GM12892 (cell line): Measurements from ENCODE around the gene ZGRF1.
"Not testable (repeated sequence)": the region's sequence is repeated elsewhere in the genome, so short reads cannot be mapped to it uniquely, and the experiment has no call there.

ENCODE experiments used
- DNase-seq: peaks from one replicate; pipeline ENCODE4 v3.0.0; 2011; ENCODE audit not compliant: insufficient read length
- FAIRE-seq: peaks from 2 replicates; lab custom pipeline; 2011; peaks lifted over from hg19 to GRCh38; lab: Jason Lieb, UNC
- POLR2A ChIP-seq: IDR thresholded peaks from 2 replicates; pipeline ENCODE4 v1.6.1; 2011; ENCODE audit warnings: low read depth, low read length, control low read depth
- POLR2AphosphoS5 ChIP-seq: IDR thresholded peaks from 2 replicates; pipeline ENCODE4 v1.6.1; 2011; ENCODE audit warnings: low read depth, low read length, control low read depth
- TAF1 ChIP-seq: IDR thresholded peaks from 2 replicates; pipeline ENCODE4 v1.6.1; 2011; ENCODE audit warnings: low read depth, mild to moderate bottlenecking, control low read depth, low read length, borderline replicate concordance

The ZGRF1 gene

DNA sequence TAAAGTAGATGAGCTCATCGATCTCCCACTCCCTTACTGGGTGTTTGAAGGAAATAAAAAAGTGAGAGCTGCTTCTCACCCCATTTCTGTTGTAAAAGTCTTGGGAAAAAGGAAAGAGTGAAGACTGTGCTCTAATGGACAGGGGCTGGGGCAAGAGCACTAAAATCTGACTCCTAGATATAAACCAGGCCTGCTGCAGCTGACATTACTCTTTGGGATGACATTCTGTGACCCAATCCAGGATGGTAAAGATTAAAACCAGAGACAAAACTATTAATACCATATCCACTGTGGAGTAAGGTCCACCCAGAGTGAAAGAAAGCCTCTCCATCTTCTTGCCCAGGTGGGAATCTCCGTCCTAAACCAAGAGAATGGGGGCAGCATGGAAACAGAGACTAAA is 100.6 kb downstream of the ZGRF1 start:
- TF ChIP-seq POLR2A (no peak), POLR2AphosphoS5 (no peak), TAF1 (no peak)
- FAIRE-seq (no peak), DNase-seq (no peak)

- TF ChIP-seq TAF1 (no peak), POLR2A (no peak), POLR2AphosphoS5 (no peak)
- FAIRE-seq (peak; percentile 5), DNase-seq (no peak)
Measured at GRCh38 chr4:112532267-112532666, 104.4 kb downstream of the ZGRF1 start.

DNA sequence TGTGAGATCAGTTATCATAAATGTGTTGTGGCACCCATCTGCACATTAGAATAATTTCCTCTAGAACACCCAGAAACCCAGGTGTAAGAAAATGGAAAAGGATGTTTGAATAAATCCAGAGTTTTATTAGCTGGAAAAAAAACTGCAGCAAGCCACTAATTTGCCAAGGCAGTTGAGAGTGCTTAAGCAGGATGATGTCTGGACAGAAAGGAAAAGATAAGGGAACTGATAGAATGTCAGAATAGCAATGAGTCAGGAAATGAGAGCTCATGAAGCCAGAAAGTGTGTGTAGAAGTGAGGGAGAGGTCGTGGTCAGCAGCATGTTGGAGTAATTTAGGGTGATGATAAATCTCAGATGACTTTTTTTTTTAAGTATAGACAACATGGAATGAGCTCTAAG is 105.6 kb downstream of the ZGRF1 start:
- FAIRE-seq = no peak
- TF ChIP-seq POLR2AphosphoS5 = no peak
- TF ChIP-seq TAF1 = no peak
- DNase-seq = no peak

- DNase-seq = no peak
- FAIRE-seq = no peak
- TF ChIP-seq POLR2A (no peak), TAF1 (no peak), POLR2AphosphoS5 (no peak)
Measured at GRCh38 chr4:112526061-112526460, 110.6 kb downstream of the ZGRF1 start.

DNA sequence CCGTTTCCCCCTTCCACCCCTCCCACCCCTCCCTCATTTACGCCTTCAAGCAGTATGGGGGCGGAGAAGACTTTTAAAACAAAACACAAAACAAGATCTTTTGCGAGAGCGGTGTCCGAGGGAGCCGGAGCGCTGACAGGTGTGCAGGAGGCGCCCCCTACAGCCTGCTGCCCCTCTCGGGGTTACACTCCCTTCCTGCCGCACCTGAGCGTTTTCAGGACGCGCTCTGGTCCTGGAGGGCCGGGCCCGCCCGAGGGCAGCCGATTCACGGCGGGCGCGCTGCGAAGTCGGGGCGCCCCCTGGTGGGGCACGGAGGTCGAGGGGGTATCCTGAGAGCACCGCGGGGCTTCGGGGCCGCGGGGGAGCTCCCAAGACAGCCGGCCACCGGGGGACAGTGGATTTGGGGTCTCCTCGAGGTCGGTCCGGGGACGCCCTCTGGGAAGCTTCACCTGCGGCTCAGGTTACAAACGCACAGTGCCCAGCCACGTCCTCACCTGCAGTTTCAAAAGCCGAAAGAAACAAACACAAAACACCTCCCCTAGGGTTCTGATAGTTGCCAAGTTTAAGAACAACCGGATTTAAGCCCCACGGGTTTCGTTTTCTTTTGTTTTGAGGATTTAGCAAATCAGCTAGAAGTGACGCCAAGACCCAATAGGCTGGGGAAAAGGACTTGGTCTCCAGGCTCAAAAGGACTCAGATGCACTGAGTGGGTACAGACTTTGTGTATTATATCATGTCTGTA is 112.8 kb downstream of the ZGRF1 start:
- FAIRE-seq = peak; percentile 94
- TF ChIP-seq TAF1 (no peak), POLR2AphosphoS5 (no peak), POLR2A (no peak)
- no peak for DNase-seq

DNA sequence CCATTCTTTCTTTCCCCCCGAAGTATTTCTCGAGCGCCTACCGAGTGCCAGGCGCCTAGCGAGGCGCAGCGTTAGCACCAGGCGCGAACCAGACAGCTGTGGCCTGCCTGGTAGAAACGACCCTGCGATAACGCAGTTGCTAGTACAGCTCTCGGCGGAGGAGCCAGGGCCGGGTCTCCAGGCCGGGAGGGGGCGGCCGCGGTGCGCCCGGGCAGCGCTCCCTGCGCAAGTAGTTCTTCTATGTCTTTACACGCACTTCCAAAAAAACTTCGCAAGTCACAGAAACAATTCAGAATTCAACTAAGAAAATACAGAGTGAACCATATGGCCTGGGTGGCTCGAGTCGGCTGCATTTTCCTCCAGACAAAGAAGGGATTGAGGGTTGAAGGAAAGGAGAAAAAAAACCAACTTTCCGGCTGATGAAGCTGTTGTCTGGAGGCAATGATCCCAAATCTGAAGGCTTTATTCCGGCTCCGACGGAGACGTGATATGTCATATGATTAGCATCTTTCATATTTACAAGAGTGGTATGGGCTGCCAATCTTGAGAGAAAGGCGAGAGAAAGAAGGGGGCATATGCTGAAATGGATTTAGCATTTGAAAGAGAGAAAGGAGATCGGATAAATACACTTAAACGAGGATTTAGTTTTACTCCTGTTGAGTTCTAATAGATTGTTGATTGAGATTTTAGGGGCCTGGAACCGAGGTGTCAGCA is 113.5 kb downstream of the ZGRF1 start:
- no peak for TF ChIP-seq POLR2A
- no peak for TF ChIP-seq POLR2AphosphoS5
- TF ChIP-seq TAF1 = no peak
- DNase-seq (no peak), FAIRE-seq (peak; percentile 83)

GRCh38 chr4:112522431-112522830 is 114.3 kb downstream of the ZGRF1 start:
- not testable (repeated sequence) for FAIRE-seq, DNase-seq

GRCh38 chr4:112521123-112522023 is 115.3 kb downstream of the ZGRF1 start:
- TF ChIP-seq POLR2AphosphoS5 (no peak), TAF1 (no peak), POLR2A (no peak)
- DNase-seq (no peak), FAIRE-seq (peak; percentile 75)

DNA sequence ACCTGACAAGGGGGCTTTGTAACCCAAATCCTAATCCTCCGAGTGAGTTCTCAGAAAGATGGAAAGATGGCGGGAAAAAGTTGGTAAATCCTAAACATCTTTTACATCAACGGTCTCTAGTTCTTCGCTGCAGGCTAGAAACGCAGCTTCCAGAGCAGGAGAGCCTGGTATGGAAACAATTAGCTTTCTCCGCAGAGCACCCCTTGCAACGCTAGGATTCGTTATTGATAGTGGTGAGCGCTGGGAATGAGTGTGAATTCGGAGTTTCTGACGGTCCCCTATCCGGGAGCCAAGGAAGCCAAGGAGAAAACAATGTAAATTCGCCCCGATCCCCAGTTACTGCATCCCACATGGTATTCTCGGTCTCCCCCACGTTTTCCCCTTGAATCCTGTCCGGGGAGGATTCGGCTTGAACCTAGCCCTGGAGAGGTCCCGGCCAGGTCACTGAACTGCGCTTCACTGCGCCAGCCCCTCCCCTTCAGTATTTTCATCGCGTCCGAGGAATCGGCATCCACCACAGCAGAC is 116.0 kb downstream of the ZGRF1 start:
- FAIRE-seq (peak; percentile 83), DNase-seq (no peak)

DNA sequence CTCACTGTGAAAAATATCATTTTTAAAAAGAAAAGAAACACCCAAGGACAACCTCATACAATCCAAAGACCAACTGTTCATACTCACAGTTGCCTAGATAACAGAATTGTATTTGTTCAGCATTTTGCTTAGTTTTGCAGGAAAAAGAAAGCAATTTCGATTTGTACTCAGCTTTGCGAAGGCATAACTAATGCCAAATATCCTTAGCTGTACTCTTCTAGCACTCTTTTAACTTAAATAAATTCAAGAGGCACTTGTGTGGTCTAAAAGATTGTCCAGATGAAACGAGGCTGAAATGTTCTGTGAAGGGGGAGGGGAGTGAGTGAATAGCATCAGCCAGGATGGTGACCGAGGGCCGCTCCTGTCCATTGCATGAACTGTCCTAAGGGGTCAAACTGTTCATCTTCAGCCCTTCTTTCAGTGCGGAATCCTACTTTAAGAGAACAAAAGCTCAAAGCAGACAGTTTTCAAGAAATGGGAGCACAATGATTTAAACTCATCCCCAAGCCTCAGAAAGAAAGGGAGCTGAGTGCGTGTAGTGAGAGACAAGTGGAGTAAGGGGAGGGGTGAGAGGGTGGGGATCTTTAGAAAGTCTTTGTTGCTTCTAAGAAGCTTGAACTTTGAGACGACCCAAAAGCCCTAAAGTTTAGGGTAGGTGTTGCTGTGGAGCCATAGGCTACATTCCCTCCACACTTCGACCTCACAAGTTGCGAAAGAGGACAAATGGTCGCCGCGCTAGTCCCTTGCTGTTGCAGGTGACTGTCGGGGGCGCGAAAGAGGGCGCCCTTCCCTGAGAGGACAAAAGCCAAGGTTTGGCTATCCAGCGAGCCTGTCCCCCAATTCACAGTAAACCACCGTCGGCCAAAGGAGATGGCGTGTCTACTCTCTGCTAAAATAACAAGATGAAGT is 116.8 kb downstream of the ZGRF1 start:
- no peak for TF ChIP-seq TAF1
- FAIRE-seq (peak; percentile 83), DNase-seq (no peak)

More for the DNA sequence above, 116.0 kb downstream of the ZGRF1 start:
- no peak for TF ChIP-seq TAF1
- TF ChIP-seq POLR2AphosphoS5 = no peak
- TF ChIP-seq POLR2A = no peak
